IgD-negative memory B cell (primary cell): ENCODE results near the gene TMX4. TPM values are rescaled to one million over a fixed set of nuclear protein-coding genes. Genes with fewer than 3 reads are reported as not detected.

Source experiments
- H3K27ac Mint-ChIP-seq, 3 donors: one replicate each; pipeline ENCODE4 v1.8.0; 2020 to 2022; ENCODE audit warnings: mild to moderate bottlenecking in 3 of 3, mixed read lengths in 3 of 3, moderate library complexity in 1 of 3
- H3K27me3 Mint-ChIP-seq: one replicate; pipeline ENCODE4 v1.8.0; 2021; ENCODE audit warnings: mixed read lengths
- H3K36me3 Mint-ChIP-seq: one replicate; pipeline ENCODE4 v1.8.0; 2020; ENCODE audit warnings: mild to moderate bottlenecking, mixed read lengths
- H3K4me1 Mint-ChIP-seq, 3 donors: one replicate each; pipeline ENCODE4 v1.8.0; 2020 to 2022; ENCODE audit warnings: mixed read lengths in 3 of 3, mild to moderate bottlenecking in 1 of 3
- H3K4me3 Mint-ChIP-seq, 4 donors: one replicate each; pipeline ENCODE4 v1.8.0; 2020 to 2022; ENCODE audit warnings: mild to moderate bottlenecking in 4 of 4, mixed read lengths in 4 of 4, moderate library complexity in 3 of 4
- H3K9me3 Mint-ChIP-seq, 3 donors: one replicate each; pipeline ENCODE4 v1.8.0; 2020 to 2021; ENCODE audit warnings: mixed read lengths in 3 of 3, mild to moderate bottlenecking in 1 of 3
- polyA plus RNA-seq: library from polyadenylated mRNA; unstranded; fragments of 300-500 nt; fragmentation: Illumina TruSeq; gene quantifications from one replicate; pipeline ENCODE4 v1.2.3, GENCODE V29; 2021

The TMX4 gene
- polyA plus RNA-seq = 63.2 TPM

- Mint-ChIP-seq H3K36me3 (peaks cover 2% of the 10 kb centered on the region), H3K27me3 (no peaks in the 10 kb centered on the region), H3K4me3 (peak within 1 kb of the TSS in 3 of 4 donors; percentile 89 to 95 (median 91)), H3K27ac (peak within 1 kb of the TSS; percentile 75 to 91 (median 81)), H3K9me3 (no peaks in the 10 kb centered on the region), H3K4me1 (peaks cover 5 to 24% (median 11%) of the 10 kb centered on the region in 3 donors)
Measured at GRCh38 chr20:8019246-8019997, at the start of gene TMX4. TMX4 (minus strand) TSS chr20:8019761; CDS start chr20:8019613, 148 bp downstream.

GRCh38 chr20:8067082-8067481 is 47.5 kb upstream of the TMX4 start:
- H3K4me3 Mint-ChIP-seq = no peak overlapping the region
- H3K36me3 Mint-ChIP-seq = no peaks in the 10 kb centered on the region
- H3K27me3 Mint-ChIP-seq = peaks cover 3% of the 10 kb centered on the region
- no peak overlapping the region for H3K27ac Mint-ChIP-seq
- H3K9me3 Mint-ChIP-seq = no peaks in the 10 kb centered on the region
- no peaks in the 10 kb centered on the region for H3K4me1 Mint-ChIP-seq

- no peaks in the 10 kb centered on the region for H3K9me3 Mint-ChIP-seq
Measured at GRCh38 chr20:8066662-8067061, 47.1 kb upstream of the TMX4 start.

GRCh38 chr20:8065691-8066090 is 46.1 kb upstream of the TMX4 start:
- no peaks in the 10 kb centered on the region for H3K36me3 Mint-ChIP-seq
- peaks cover 3% of the 10 kb centered on the region for H3K27me3 Mint-ChIP-seq
- no peak overlapping the region for H3K4me3 Mint-ChIP-seq
- H3K9me3 Mint-ChIP-seq = no peaks in the 10 kb centered on the region
- no peaks in the 10 kb centered on the region for H3K4me1 Mint-ChIP-seq
- peak overlapping the region in 1 of 3 donors; percentile 71 for H3K27ac Mint-ChIP-seq

More at GRCh38 chr20:8066662-8067061, 47.1 kb upstream of the TMX4 start:
- H3K36me3 Mint-ChIP-seq = no peaks in the 10 kb centered on the region
- no peaks in the 10 kb centered on the region for H3K4me1 Mint-ChIP-seq
- no peak overlapping the region for H3K4me3 Mint-ChIP-seq
- no peak overlapping the region for H3K27ac Mint-ChIP-seq
- H3K27me3 Mint-ChIP-seq = peaks cover 3% of the 10 kb centered on the region

GRCh38 chr20:8062756-8063155 is 43.2 kb upstream of the TMX4 start:
- no peak overlapping the region for H3K4me3 Mint-ChIP-seq
- H3K9me3 Mint-ChIP-seq = no peaks in the 10 kb centered on the region
- no peak overlapping the region for H3K27ac Mint-ChIP-seq

GRCh38 chr20:8061861-8062518 is 42.4 kb upstream of the TMX4 start:
- H3K27me3 Mint-ChIP-seq = peaks cover 3% of the 10 kb centered on the region
- no peak overlapping the region for H3K27ac Mint-ChIP-seq
- H3K36me3 Mint-ChIP-seq = no peaks in the 10 kb centered on the region

More at GRCh38 chr20:8062756-8063155, 43.2 kb upstream of the TMX4 start:
- Mint-ChIP-seq H3K4me1 (no peaks in the 10 kb centered on the region), H3K36me3 (no peaks in the 10 kb centered on the region), H3K27me3 (peaks cover 3% of the 10 kb centered on the region)

GRCh38 chr20:8060977-8061376 is 41.4 kb upstream of the TMX4 start:
- Mint-ChIP-seq H3K4me3 (no peak overlapping the region), H3K4me1 (no peaks in the 10 kb centered on the region), H3K27me3 (peaks cover 3% of the 10 kb centered on the region), H3K36me3 (no peaks in the 10 kb centered on the region), H3K27ac (no peak overlapping the region), H3K9me3 (no peaks in the 10 kb centered on the region)

More at GRCh38 chr20:8061861-8062518, 42.4 kb upstream of the TMX4 start:
- Mint-ChIP-seq H3K9me3 (no peaks in the 10 kb centered on the region), H3K4me3 (no peak overlapping the region), H3K4me1 (no peaks in the 10 kb centered on the region)

GRCh38 chr20:8057871-8058270 is 38.3 kb upstream of the TMX4 start:
- H3K9me3 Mint-ChIP-seq = peaks cover 0 to 2% (median 0%) of the 10 kb centered on the region in 3 donors
- H3K27me3 Mint-ChIP-seq = no peaks in the 10 kb centered on the region
- no peaks in the 10 kb centered on the region for H3K4me1 Mint-ChIP-seq
- no peak overlapping the region for H3K27ac Mint-ChIP-seq
- H3K36me3 Mint-ChIP-seq = no peaks in the 10 kb centered on the region
- no peak overlapping the region for H3K4me3 Mint-ChIP-seq

- Mint-ChIP-seq H3K4me1 (no peaks in the 10 kb centered on the region), H3K27me3 (no peaks in the 10 kb centered on the region), H3K9me3 (peaks cover 0 to 2% (median 0%) of the 10 kb centered on the region in 3 donors), H3K4me3 (no peak overlapping the region), H3K36me3 (no peaks in the 10 kb centered on the region), H3K27ac (no peak overlapping the region)
Measured at GRCh38 chr20:8055096-8055495, 35.5 kb upstream of the TMX4 start.

GRCh38 chr20:8050157-8050837 is 30.7 kb upstream of the TMX4 start:
- Mint-ChIP-seq H3K4me1 (no peaks in the 10 kb centered on the region), H3K27me3 (peaks cover 3% of the 10 kb centered on the region), H3K27ac (no peak overlapping the region), H3K36me3 (no peaks in the 10 kb centered on the region), H3K9me3 (peaks cover 0 to 2% (median 0%) of the 10 kb centered on the region in 3 donors), H3K4me3 (no peak overlapping the region)

- peaks cover 0 to 2% (median 0%) of the 10 kb centered on the region in 3 donors for H3K9me3 Mint-ChIP-seq
- H3K36me3 Mint-ChIP-seq = no peaks in the 10 kb centered on the region
- peaks cover 4% of the 10 kb centered on the region for H3K27me3 Mint-ChIP-seq
- H3K4me3 Mint-ChIP-seq = no peak overlapping the region
- H3K4me1 Mint-ChIP-seq = no peaks in the 10 kb centered on the region
- no peak overlapping the region for H3K27ac Mint-ChIP-seq
Measured at GRCh38 chr20:8049310-8049709, 29.7 kb upstream of the TMX4 start.

GRCh38 chr20:8045946-8046345 is 26.4 kb upstream of the TMX4 start:
- peaks cover 9% of the 10 kb centered on the region for H3K27me3 Mint-ChIP-seq
- H3K9me3 Mint-ChIP-seq = no peaks in the 10 kb centered on the region
- no peaks in the 10 kb centered on the region for H3K36me3 Mint-ChIP-seq
- H3K27ac Mint-ChIP-seq = no peak overlapping the region
- no peak overlapping the region for H3K4me3 Mint-ChIP-seq
- H3K4me1 Mint-ChIP-seq = peaks cover 0 to 2% (median 2%) of the 10 kb centered on the region in 3 donors

GRCh38 chr20:8043687-8044282 is 24.2 kb upstream of the TMX4 start:
- Mint-ChIP-seq H3K9me3 (no peaks in the 10 kb centered on the region), H3K4me3 (peak overlapping the region in 1 of 4 donors; percentile 7), H3K27ac (no peak overlapping the region), H3K36me3 (no peaks in the 10 kb centered on the region), H3K27me3 (peaks cover 7% of the 10 kb centered on the region), H3K4me1 (peaks cover 0 to 2% (median 2%) of the 10 kb centered on the region in 3 donors)

- no peak overlapping the region for H3K27ac Mint-ChIP-seq
- no peak overlapping the region for H3K4me3 Mint-ChIP-seq
Measured at GRCh38 chr20:8039042-8039441, 19.5 kb upstream of the TMX4 start.

GRCh38 chr20:8036771-8037170 is 17.2 kb upstream of the TMX4 start:
- no peak overlapping the region for H3K4me3 Mint-ChIP-seq
- no peaks in the 10 kb centered on the region for H3K27me3 Mint-ChIP-seq
- no peaks in the 10 kb centered on the region for H3K9me3 Mint-ChIP-seq
- no peaks in the 10 kb centered on the region for H3K36me3 Mint-ChIP-seq
- no peak overlapping the region for H3K27ac Mint-ChIP-seq
- peaks cover 0 to 1% (median 0%) of the 10 kb centered on the region in 3 donors for H3K4me1 Mint-ChIP-seq

More at GRCh38 chr20:8039042-8039441, 19.5 kb upstream of the TMX4 start:
- H3K9me3 Mint-ChIP-seq = no peaks in the 10 kb centered on the region
- H3K4me1 Mint-ChIP-seq = peaks cover 0 to 3% (median 2%) of the 10 kb centered on the region in 3 donors
- H3K27me3 Mint-ChIP-seq = peaks cover 4% of the 10 kb centered on the region
- H3K36me3 Mint-ChIP-seq = no peaks in the 10 kb centered on the region
